Left lung (tissue), 10 donors: ENCODE measurements around the gene KCNC1. TPM values are rescaled to one million over a fixed set of nuclear protein-coding genes. Genes with fewer than 3 reads are reported as not detected.

Experiments used
- ATAC-seq: fragments of 200-7000 bp; cut with Tn5 transposase; one replicate; pipeline ENCODE4 v1.9.1; 2020; ENCODE audit warnings: moderate library complexity
- DNase-seq, 4 donors: peaks; one replicate each; pipeline ENCODE4 v3.0.0-alpha.2; 2013 to 2020
- H3K27ac ChIP-seq, 2 donors: fragments of 200-600 bp; sonication (generic) in 1 of 2; one replicate each; pipeline versions ENCODE4 v1.5.0 to v1.8.0; 2020 to 2021
- H3K27me3 ChIP-seq, 2 donors: fragments of 200-600 bp; sonication (generic) in 1 of 2; one replicate each; pipeline versions ENCODE4 v1.5.0 to v1.8.0; 2020 to 2021
- H3K36me3 ChIP-seq, 2 donors: fragments of 200-600 bp; sonication (generic) in 1 of 2; one replicate each; pipeline versions ENCODE4 v1.5.0 to v1.8.0; 2020 to 2021
- H3K4me1 ChIP-seq, 2 donors: fragments of 200-600 bp; one replicate each; pipeline ENCODE4 v1.8.0; 2021
- H3K4me3 ChIP-seq, 2 donors: fragments of 200-600 bp; sonication (generic) in 1 of 2; one replicate each; pipeline versions ENCODE4 v1.5.0 to v1.8.0; 2020 to 2021; ENCODE audit warnings: mild to moderate bottlenecking in 1 of 2
- H3K9me3 ChIP-seq, 2 donors: fragments of 200-600 bp; sonication (generic) in 1 of 2; one replicate each; pipeline versions ENCODE4 v1.5.0 to v1.8.0; 2020 to 2021
- CTCF ChIP-seq, 2 donors: fragments of 200-600 bp; sonication (generic) in 1 of 2; IDR thresholded peaks; one replicate each; pipeline versions ENCODE4 v1.5.0 to v1.8.0; 2021; ENCODE audit warnings: antibody characterized with exemption in 2 of 2
- intact Hi-C, 2 donors: fragments of 100-400 bp; cut with DNase I; formaldehyde crosslinking; loops; one replicate each; pipeline versions ENCODE4 v1.11.2 to v1.14.2; 2022
- polyA plus RNA-seq, 6 donors: library from polyadenylated mRNA; unstranded; fragments of 120-200 nt; gene quantifications; one replicate each; pipeline ENCODE4 v1.2.1, GENCODE V29; 2013; ENCODE audit not compliant: insufficient read length in 6 of 6
- total RNA-seq, 2 donors: library from RNA; stranded (reverse); fragmentation: NEBNext Ultra II Directional; extraction: Animal tissue kit (Norgen Biotek cat#: 25700); gene quantifications; one replicate each; pipeline ENCODE4 v1.2.1, GENCODE V29; 2021
- donor health status: DM: no; HTN: yes; CAD: no.
- donor health status: DM: no; HTN: no; CAD: no.

Gene KCNC1
- total and polyA plus RNA-seq, 8 donors, result 0.78 to 1.2 (median 0.89) TPM; not detected in 2

- DNase-seq (peak in 1 of 4 donors; percentile 58), ATAC-seq (no peak)
- H3K36me3 ChIP-seq, result no peaks in the 10 kb centered on the region
- no peak overlapping the region for H3K27ac ChIP-seq
- no peaks in the 10 kb centered on the region for H3K9me3 ChIP-seq
- no peaks in the 10 kb centered on the region for H3K4me1 ChIP-seq
- intact Hi-C loops, result no loop called here
- peaks cover 0 to 25% of the 10 kb centered on the region in 2 donors for H3K27me3 ChIP-seq
- TF ChIP-seq CTCF (IDR thresholded peaks at IDR 0.05), result no peak
- no peak overlapping the region for H3K4me3 ChIP-seq
These were observed 18.6 kb downstream of the KCNC1 start for GRCh38 chr11:17753153-17753552.

GRCh38 chr11:17753641-17754040 lies 19.1 kb downstream of the KCNC1 start:
- Histone ChIP-seq H3K27me3 (peaks cover 0 to 20% of the 10 kb centered on the region in 2 donors), H3K27ac (no peak overlapping the region), H3K4me1 (no peaks in the 10 kb centered on the region), H3K36me3 (no peaks in the 10 kb centered on the region), H3K9me3 (peaks cover 0 to 3% of the 10 kb centered on the region in 2 donors), H3K4me3 (no peak overlapping the region)
- no peak for DNase-seq
- no peak for TF ChIP-seq CTCF (IDR thresholded peaks at IDR 0.05)
- ATAC-seq, result no peak
- intact Hi-C loops, result no loop called here

- intact Hi-C loops, result no loop called here
- H3K4me1 ChIP-seq, result no peaks in the 10 kb centered on the region
- H3K9me3 ChIP-seq, result peaks cover 0 to 4% of the 10 kb centered on the region in 2 donors
- H3K4me3 ChIP-seq, result no peak overlapping the region
- no peaks in the 10 kb centered on the region for H3K36me3 ChIP-seq
- peaks cover 0 to 17% of the 10 kb centered on the region in 2 donors for H3K27me3 ChIP-seq
- ATAC-seq (no peak), DNase-seq (no peak)
- H3K27ac ChIP-seq, result no peak overlapping the region
- TF ChIP-seq CTCF (IDR thresholded peaks at IDR 0.05), result no peak
These were observed 21.3 kb downstream of the KCNC1 start for GRCh38 chr11:17755891-17756290.

GRCh38 chr11:17760102-17761029 lies 25.8 kb downstream of the KCNC1 start:
- H3K9me3 ChIP-seq, result peaks cover 0 to 4% of the 10 kb centered on the region in 2 donors
- no peak overlapping the region for H3K4me3 ChIP-seq
- ATAC-seq (peak; percentile 85), DNase-seq (peak in 2 of 4 donors; percentile 28 to 46)
- no peaks in the 10 kb centered on the region for H3K4me1 ChIP-seq
- no peak overlapping the region for H3K27ac ChIP-seq
- H3K27me3 ChIP-seq, result no peaks in the 10 kb centered on the region
- intact Hi-C loops, result loop anchor here in 1 of 2 donors (10.0 kb wide), 1 partner anchor 214 kb away; no protein-coding TSS in a partner anchor
- H3K36me3 ChIP-seq, result no peaks in the 10 kb centered on the region
- peak; percentile 23 to 33 for TF ChIP-seq CTCF (IDR thresholded peaks at IDR 0.05)

- Histone ChIP-seq H3K4me1 (no peaks in the 10 kb centered on the region), H3K4me3 (no peak overlapping the region), H3K36me3 (no peaks in the 10 kb centered on the region), H3K27me3 (no peaks in the 10 kb centered on the region), H3K9me3 (peaks cover 0 to 4% of the 10 kb centered on the region in 2 donors), H3K27ac (no peak overlapping the region)
- intact Hi-C loops, result loop anchor here in 1 of 2 donors (10.0 kb wide), 1 partner anchor 212 kb away; no protein-coding TSS in a partner anchor
- TF ChIP-seq CTCF (IDR thresholded peaks at IDR 0.05), result no peak
- DNase-seq (peak in 1 of 4 donors; percentile 31), ATAC-seq (no peak)
These were observed 27.9 kb downstream of the KCNC1 start for GRCh38 chr11:17762309-17762974.
